Uterus (tissue), 4 donors: ENCODE data around the gene CHN2. TPM values are rescaled to one million over a fixed set of nuclear protein-coding genes. Genes with fewer than 3 reads are reported as not detected.

Source experiments
- DNase-seq, 2 donors: peaks; one replicate each; pipeline ENCODE4 v3.0.0-alpha.2; 2019 to 2020
- H3K27ac ChIP-seq, 2 donors: fragments of 200-600 bp; sonication (generic); 1 replicate in 1 of 2; 2 replicates in 1 of 2; pipeline ENCODE4 v1.5.1; 2016 to 2018
- H3K27me3 ChIP-seq, 2 donors: fragments of 200-600 bp; sonication (generic); one replicate each; pipeline ENCODE4 v1.5.1; 2018 to 2019; ENCODE audit warnings: control low read depth in 1 of 2
- H3K36me3 ChIP-seq, 2 donors: fragments of 200-600 bp; sonication (generic); one replicate each; pipeline ENCODE4 v1.5.1; 2019; ENCODE audit warnings: control low read depth in 1 of 2
- H3K4me1 ChIP-seq, 2 donors: fragments of 200-600 bp; sonication (generic); one replicate each; pipeline ENCODE4 v1.5.1; 2018 to 2019; ENCODE audit warnings: control low read depth in 1 of 2
- H3K4me3 ChIP-seq, 2 donors: fragments of 200-600 bp; sonication (generic); 1 replicate in 1 of 2; 2 replicates in 1 of 2; pipeline ENCODE4 v1.5.1; 2018 to 2019; ENCODE audit warnings: mild to moderate bottlenecking in 1 of 2
- H3K9me3 ChIP-seq, 2 donors: fragments of 200-600 bp; sonication (generic); one replicate each; pipeline ENCODE4 v1.5.1; 2019; ENCODE audit warnings: control low read depth in 1 of 2
- POLR2A ChIP-seq, 2 donors: fragments of 450-650 bp; IDR thresholded peaks; one replicate each; pipeline ENCODE4 v1.6.1; 2016; ENCODE audit warnings: antibody characterized with exemption in 2 of 2, mild to moderate bottlenecking in 1 of 2, moderate library complexity in 1 of 2
- intact Hi-C: fragments of 100-400 bp; cut with DNase I; formaldehyde crosslinking; loops from one replicate; pipeline ENCODE4 v1.15.1; 2023; ENCODE audit warnings: low total_unique reads
- total RNA-seq, 4 donors: library from RNA; depleted of rRNA in 3 of 4; stranded (reverse); fragments of >200 nt in 3 of 4; gene quantifications; one replicate each; pipeline versions ENCODE4 v1.1.0 to v1.2.4, GENCODE V29; 2014 to 2023
- TF ChIP-seq, protein P1 (sequence below), 4 experiments: fragments of 200-600 bp in 2 of 4; fragments of 450-650 bp in 2 of 4; sonication (generic) in 2 of 4; IDR thresholded peaks; one replicate each; pipeline ENCODE4 v1.5.1; 2016 to 2019; ENCODE audit warnings: antibody characterized with exemption in 4 of 4, mild to moderate bottlenecking in 2 of 4, moderate library complexity in 1 of 4
- donor health status: DM: yes; HTN: yes; CAD: no.

CHN2 gene
- total RNA-seq, 4 donors from 2014 or later: 9.8 to 22.9 (median 18.3) TPM

DNA sequence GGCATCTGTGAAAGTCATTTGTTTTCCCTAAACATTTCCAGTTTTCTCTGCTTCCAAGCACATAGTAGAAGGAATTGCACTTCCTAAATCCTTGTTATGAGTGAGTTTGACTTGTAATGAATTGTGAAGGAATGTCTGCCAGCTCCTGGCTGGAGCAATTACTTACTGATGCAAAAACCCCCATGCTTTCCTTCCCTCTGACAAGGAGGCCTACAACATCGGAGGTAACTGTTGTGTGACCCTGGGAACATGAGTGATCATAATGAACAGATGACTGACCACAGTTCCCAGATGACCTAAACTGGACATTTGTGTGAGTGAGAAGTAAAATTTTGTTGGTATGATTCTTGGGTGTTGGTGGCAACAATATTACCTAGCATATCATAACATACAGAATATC lies 26.9 kb upstream of the CHN2 start:
- Histone ChIP-seq H3K27me3 (no peaks in the 10 kb centered on the region), H3K36me3 (no peaks in the 10 kb centered on the region), H3K4me1 (no peaks in the 10 kb centered on the region), H3K4me3 (no peak overlapping the region), H3K9me3 (no peaks in the 10 kb centered on the region), H3K27ac (no peak overlapping the region)
- TF ChIP-seq, protein P1, sequence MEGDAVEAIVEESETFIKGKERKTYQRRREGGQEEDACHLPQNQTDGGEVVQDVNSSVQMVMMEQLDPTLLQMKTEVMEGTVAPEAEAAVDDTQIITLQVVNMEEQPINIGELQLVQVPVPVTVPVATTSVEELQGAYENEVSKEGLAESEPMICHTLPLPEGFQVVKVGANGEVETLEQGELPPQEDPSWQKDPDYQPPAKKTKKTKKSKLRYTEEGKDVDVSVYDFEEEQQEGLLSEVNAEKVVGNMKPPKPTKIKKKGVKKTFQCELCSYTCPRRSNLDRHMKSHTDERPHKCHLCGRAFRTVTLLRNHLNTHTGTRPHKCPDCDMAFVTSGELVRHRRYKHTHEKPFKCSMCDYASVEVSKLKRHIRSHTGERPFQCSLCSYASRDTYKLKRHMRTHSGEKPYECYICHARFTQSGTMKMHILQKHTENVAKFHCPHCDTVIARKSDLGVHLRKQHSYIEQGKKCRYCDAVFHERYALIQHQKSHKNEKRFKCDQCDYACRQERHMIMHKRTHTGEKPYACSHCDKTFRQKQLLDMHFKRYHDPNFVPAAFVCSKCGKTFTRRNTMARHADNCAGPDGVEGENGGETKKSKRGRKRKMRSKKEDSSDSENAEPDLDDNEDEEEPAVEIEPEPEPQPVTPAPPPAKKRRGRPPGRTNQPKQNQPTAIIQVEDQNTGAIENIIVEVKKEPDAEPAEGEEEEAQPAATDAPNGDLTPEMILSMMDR (IDR thresholded peaks at IDR 0.05): no peak
- no peak for TF ChIP-seq POLR2A (IDR thresholded peaks at IDR 0.05)
- DNase-seq: no peak
- intact Hi-C loops: no loop called here

DNA sequence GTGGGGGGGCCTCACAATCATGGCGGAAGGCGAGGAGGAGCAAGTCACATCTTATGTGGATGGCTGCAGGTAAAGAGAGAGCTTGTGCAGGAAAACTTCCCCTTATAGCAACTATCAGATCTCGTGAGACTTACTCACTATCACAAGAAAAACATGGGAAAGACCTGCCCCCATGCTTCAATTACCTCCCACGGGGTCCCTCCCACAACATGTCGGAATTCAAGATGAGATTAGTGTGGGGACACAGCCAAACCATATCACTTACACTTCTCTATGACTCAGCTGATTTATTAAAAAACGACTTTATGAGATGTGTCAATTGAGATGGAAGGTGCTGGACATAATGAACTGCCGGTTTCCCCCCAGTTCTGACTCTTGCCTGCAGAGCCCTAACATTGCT lies 23.8 kb upstream of the CHN2 start:
- intact Hi-C loops: no loop called here
- Histone ChIP-seq H3K36me3 (no peaks in the 10 kb centered on the region), H3K9me3 (no peaks in the 10 kb centered on the region), H3K4me3 (no peak overlapping the region), H3K27ac (no peak overlapping the region), H3K4me1 (no peaks in the 10 kb centered on the region), H3K27me3 (no peaks in the 10 kb centered on the region)
- TF ChIP-seq, protein P1 (IDR thresholded peaks at IDR 0.05): no peak
- no peak for TF ChIP-seq POLR2A (IDR thresholded peaks at IDR 0.05)
- DNase-seq: no peak

DNA sequence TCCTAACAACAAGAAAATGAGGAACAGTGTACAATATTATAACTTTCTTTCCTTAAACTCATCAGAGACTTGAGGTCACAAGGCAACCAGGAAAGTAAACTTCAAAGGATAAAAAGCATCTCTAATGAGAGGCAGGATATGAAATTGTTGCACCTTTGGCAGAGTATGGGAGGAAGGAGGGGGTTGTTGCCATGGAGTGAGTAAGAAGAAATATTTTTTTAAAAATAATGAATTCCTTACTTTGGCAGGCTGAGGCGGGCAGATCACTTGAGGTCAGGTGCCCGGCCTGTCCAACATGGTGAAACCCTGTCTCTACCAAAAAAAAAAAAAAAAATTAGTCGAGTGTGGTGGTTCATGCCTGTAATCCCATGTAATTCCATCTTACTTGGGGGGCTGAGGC lies 21.1 kb upstream of the CHN2 start:
- intact Hi-C loops: no loop called here

DNA sequence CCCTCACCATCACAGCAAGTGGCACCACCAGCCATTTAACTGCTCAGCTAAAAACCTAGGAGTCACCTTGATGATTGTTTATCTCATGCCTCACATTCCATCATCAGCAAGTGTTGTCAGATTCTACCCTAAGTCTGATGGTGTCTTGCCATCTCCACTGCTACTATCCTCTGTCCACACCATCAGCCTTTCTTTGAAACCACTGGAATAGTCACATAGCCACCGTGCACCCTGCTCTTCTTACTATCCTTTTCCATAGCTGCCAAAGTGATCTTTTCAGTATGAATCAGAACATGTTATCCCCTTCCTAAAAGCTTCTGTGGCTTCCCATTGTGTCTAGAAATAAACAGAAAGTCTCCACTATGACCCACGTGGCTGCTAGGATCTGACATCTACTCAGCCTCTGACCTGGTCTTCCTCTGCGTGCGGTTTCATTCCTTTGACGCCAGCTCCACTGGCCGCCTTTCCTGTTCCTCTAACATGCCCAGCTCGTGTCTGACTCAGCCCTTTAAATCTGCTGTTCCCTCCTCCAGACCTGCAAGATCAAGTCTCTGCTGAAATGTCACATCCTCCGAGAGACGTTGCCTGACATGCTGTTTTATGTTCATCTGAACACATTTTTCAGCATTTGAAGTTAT lies 16.5 kb upstream of the CHN2 start:
- H3K4me1 ChIP-seq: no peaks in the 10 kb centered on the region
- no peaks in the 10 kb centered on the region for H3K36me3 ChIP-seq
- H3K27me3 ChIP-seq: no peaks in the 10 kb centered on the region
- no peaks in the 10 kb centered on the region for H3K9me3 ChIP-seq
- intact Hi-C loops: no loop called here
- peak overlapping the region in 1 of 2 donors; percentile 59 for H3K27ac ChIP-seq
- peak; percentile 18 to 61 for DNase-seq
- TF ChIP-seq POLR2A (IDR thresholded peaks at IDR 0.05): no peak
- TF ChIP-seq, protein P1 (IDR thresholded peaks at IDR 0.05): no peak
- H3K4me3 ChIP-seq: no peak overlapping the region

More for the DNA sequence above, 21.1 kb upstream of the CHN2 start:
- TF ChIP-seq, protein P1 (IDR thresholded peaks at IDR 0.05): no peak
- TF ChIP-seq POLR2A (IDR thresholded peaks at IDR 0.05): no peak
- no peaks in the 10 kb centered on the region for H3K9me3 ChIP-seq
- H3K27ac ChIP-seq: peak overlapping the region in 1 of 2 donors; percentile 27
- no peaks in the 10 kb centered on the region for H3K36me3 ChIP-seq
- peak in 1 of 2 donors; percentile 27 for DNase-seq
- H3K27me3 ChIP-seq: no peaks in the 10 kb centered on the region
- no peak overlapping the region for H3K4me3 ChIP-seq
- H3K4me1 ChIP-seq: no peaks in the 10 kb centered on the region

DNA sequence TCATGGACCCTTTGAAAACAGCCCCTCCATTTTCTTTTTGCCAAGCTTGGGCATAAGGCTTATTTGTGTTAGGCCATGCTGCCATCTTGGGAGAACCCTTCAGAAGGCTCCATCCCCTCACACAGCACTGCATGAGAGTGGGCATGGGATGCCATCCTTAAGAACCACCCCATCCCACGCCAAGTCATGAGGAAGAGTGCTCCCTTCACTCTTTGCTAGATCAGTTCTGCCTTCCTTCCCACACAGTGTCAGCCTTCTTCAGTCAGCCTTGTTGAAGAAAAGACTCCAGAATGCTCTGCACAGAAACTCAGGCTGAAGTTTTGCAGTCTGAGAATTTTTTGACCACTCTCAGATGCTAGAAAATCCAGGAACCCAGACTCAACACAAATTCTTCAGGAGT lies 15.5 kb upstream of the CHN2 start:
- Histone ChIP-seq H3K27ac (peak overlapping the region in 1 of 2 donors; percentile 57), H3K36me3 (no peaks in the 10 kb centered on the region), H3K9me3 (no peaks in the 10 kb centered on the region), H3K4me3 (no peak overlapping the region), H3K4me1 (no peaks in the 10 kb centered on the region), H3K27me3 (no peaks in the 10 kb centered on the region)
- intact Hi-C loops: no loop called here
- no peak for DNase-seq
- TF ChIP-seq, protein P1 (IDR thresholded peaks at IDR 0.05): no peak
- no peak for TF ChIP-seq POLR2A (IDR thresholded peaks at IDR 0.05)
